NCI-H1417 treated with DMSO at 0.1 percent for 48 hours (cell line): ENCODE measurements around the gene MVB12A.

Source experiments
- DNase-seq: peaks from one replicate; lab custom pipeline; 2025; lab: John Stamatoyannopoulos, UW

The MVB12A gene

DNA sequence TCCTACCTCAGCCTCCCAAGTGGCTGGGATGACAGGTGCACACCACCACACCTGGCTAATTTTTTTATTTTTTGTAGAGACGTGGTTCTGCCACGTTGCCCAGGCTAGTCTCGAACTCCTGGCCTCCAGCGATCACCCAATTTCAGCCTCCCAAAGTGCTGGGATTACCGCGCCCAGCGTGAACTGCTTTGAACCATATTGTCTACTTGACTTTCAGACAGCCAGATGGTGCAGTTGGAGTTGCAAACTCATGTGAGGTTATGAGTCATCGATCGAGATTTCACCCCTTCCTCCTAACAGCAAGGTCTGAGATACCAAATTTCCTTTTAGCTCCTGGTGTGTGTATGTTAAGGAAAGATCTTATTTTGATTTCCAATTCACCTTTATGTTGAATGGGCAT lies 53.2 kb downstream of the MVB12A start:
- no peak for DNase-seq
